Transverse colon (tissue), 4 donors: ENCODE results near the gene XRCC5. TPM values are rescaled to one million over a fixed set of nuclear protein-coding genes. Genes with fewer than 3 reads are reported as not detected.
A peak's percentile ranks its signal among the peaks of the same experiment; 100 is the strongest.

Source experiments
- DNase-seq: peaks from one replicate; pipeline ENCODE4 v3.0.0-alpha.2; 2019
- H3K27ac ChIP-seq, 4 donors: fragments of 200-600 bp; sonication (generic); 2 replicates each; pipeline ENCODE4 v1.5.1; 2016 to 2018; ENCODE audit warnings: inconsistent platforms in 4 of 4
- H3K27me3 ChIP-seq: fragments of 200-600 bp; sonication (generic); 2 replicates; pipeline ENCODE4 v1.5.1; 2017; ENCODE audit warnings: inconsistent platforms
- H3K36me3 ChIP-seq, 4 donors: fragments of 200-600 bp; sonication (generic); 2 replicates each; pipeline ENCODE4 v1.5.1; 2017 to 2019; ENCODE audit warnings: inconsistent platforms in 4 of 4
- H3K4me1 ChIP-seq, 4 donors: fragments of 200-600 bp; sonication (generic); 2 replicates each; pipeline ENCODE4 v1.5.1; 2017 to 2020; ENCODE audit warnings: inconsistent platforms in 4 of 4
- H3K4me3 ChIP-seq, 4 donors: fragments of 200-600 bp; sonication (generic); 1 replicate in 1 of 4; 2 replicates in 3 of 4; pipeline versions ENCODE4 v1.5.1 to v1.6.1; 2017 to 2019; ENCODE audit warnings: inconsistent platforms in 4 of 4
- H3K9me3 ChIP-seq, 2 donors: fragments of 200-600 bp; sonication (generic); 2 replicates each; pipeline ENCODE4 v1.5.1; 2017 to 2019; ENCODE audit warnings: inconsistent platforms in 2 of 2
- CTCF ChIP-seq, 5 experiments: fragments of 200-600 bp in 3 of 5; fragments of 450-650 bp in 2 of 5; sonication (generic) in 3 of 5; IDR thresholded peaks; 1 replicate in 2 of 5; 2 replicates in 3 of 5; pipeline ENCODE4 v1.5.1; 2016 to 2017; ENCODE audit warnings: antibody characterized with exemption in 5 of 5, inconsistent platforms in 3 of 5, mild to moderate bottlenecking in 2 of 5, moderate library complexity in 1 of 5
- EP300 ChIP-seq: sonication (generic); formaldehyde crosslinking; IDR thresholded peaks from one replicate; pipeline ENCODE4 v1.6.1; 2017; ENCODE audit warnings: antibody characterized with exemption, low read depth
- POLR2A ChIP-seq: fragments of 450-650 bp; IDR thresholded peaks from one replicate; pipeline ENCODE4 v1.6.1; 2016; ENCODE audit warnings: antibody characterized with exemption, mild to moderate bottlenecking, moderate library complexity
- POLR2AphosphoS5 ChIP-seq, 3 donors: sonication (generic); formaldehyde crosslinking; IDR thresholded peaks; one replicate each; pipeline ENCODE4 v1.6.1; 2016; ENCODE audit warnings: antibody characterized with exemption in 3 of 3
- WGBS, 2 donors: methylation state at CpG; one replicate each; pipeline ENCODE4 v1.1.5; 2018; ENCODE audit warnings: low coverage in 1 of 2; 5-methylcytosine and 5-hydroxymethylcytosine counted together
- in situ Hi-C, 4 donors: fragments of 200-750 bp; cut with MboI; loops; one replicate each; pipeline versions ENCODE4 v1.15.0 to v1.15.1; 2017; ENCODE audit warnings: low sequenced_read_pairs in 3 of 4, low pct_ligation_motif_present in 1 of 4, low pct_unique_long_range_greater_than_20kb in 1 of 4
- intact Hi-C: fragments of 100-400 bp; cut with DNase I; formaldehyde crosslinking; loops from one replicate; pipeline ENCODE4 v1.15.1; 2023; ENCODE audit warnings: low total_unique reads
- total RNA-seq, 4 donors: library from RNA; depleted of rRNA; stranded (reverse); fragments of >200 nt; gene quantifications; one replicate each; pipeline ENCODE4 v1.1.0, GENCODE V29; 2016

XRCC5 gene
- total RNA-seq, 4 donors from 2014 or later = 75.6 to 120 (median 101) TPM

GRCh38 chr2:216107320-216107719 is 1.8 kb upstream of the XRCC5 start:
- WGBS, 2 donors = 89 to 100% methylated on average over 3 to 8 of the region's 8 CpGs
- no peak for TF ChIP-seq EP300
- no peak for TF ChIP-seq POLR2A
- no peak for TF ChIP-seq CTCF (IDR thresholded peaks at IDR 0.05)
- TF ChIP-seq POLR2AphosphoS5 (IDR thresholded peaks at IDR 0.05) = no peak
- Histone ChIP-seq H3K27ac (peak overlapping the region in 1 of 4 donors; percentile 89), H3K27me3 (no peaks in the 10 kb centered on the region), H3K36me3 (peaks cover 0 to 11% (median 3%) of the 10 kb centered on the region in 4 donors), H3K9me3 (no peaks in the 10 kb centered on the region), H3K4me3 (no peak overlapping the region), H3K4me1 (peaks cover 8 to 26% (median 18%) of the 10 kb centered on the region in 4 donors)
- DNase-seq = no peak
- in situ Hi-C loops (loop anchor here in 2 of 4 donors (25.0 kb wide), 1 partner anchor 305 kb away; the partner anchor contains the start of gene SMARCAL1 (in 2 of the 2)), intact Hi-C loops (no loop called here)

- intact Hi-C loops = no loop called here
- in situ Hi-C loops = loop anchor here in 2 of 4 donors (25.0 kb wide), 1 partner anchor 305 kb away; the partner anchor contains the start of gene SMARCAL1 (in 2 of the 2)
- Histone ChIP-seq H3K36me3 (peaks cover 0 to 13% (median 3%) of the 10 kb centered on the region in 4 donors), H3K9me3 (no peaks in the 10 kb centered on the region), H3K27me3 (no peaks in the 10 kb centered on the region), H3K4me3 (no peak overlapping the region), H3K27ac (peak overlapping the region in 1 of 4 donors; percentile 89), H3K4me1 (peaks cover 8 to 27% (median 18%) of the 10 kb centered on the region in 4 donors)
- TF ChIP-seq POLR2AphosphoS5 (IDR thresholded peaks at IDR 0.05) = no peak
- TF ChIP-seq CTCF (IDR thresholded peaks at IDR 0.05) = no peak
- no peak for TF ChIP-seq EP300
- no peak for TF ChIP-seq POLR2A
- no peak for DNase-seq
- WGBS, 2 donors = 71 to 81% methylated on average over 9 to 13 of the region's 13 CpGs
Observed at GRCh38 chr2:216107760-216108159, 1.4 kb upstream of the XRCC5 start.

- intact Hi-C loops = no loop called here
- H3K27me3 ChIP-seq = no peaks in the 10 kb centered on the region
- H3K4me1 ChIP-seq = peaks cover 8 to 33% (median 18%) of the 10 kb centered on the region in 4 donors
- peaks cover 0 to 19% (median 3%) of the 10 kb centered on the region in 4 donors for H3K36me3 ChIP-seq
- TF ChIP-seq CTCF (IDR thresholded peaks at IDR 0.05) = no peak
- no peak for TF ChIP-seq POLR2A
- no peak for TF ChIP-seq POLR2AphosphoS5 (IDR thresholded peaks at IDR 0.05)
- no peak for TF ChIP-seq EP300
- DNase-seq = no peak
- peak overlapping the region in 3 of 4 donors; percentile 25 to 98 (median 83) for H3K4me3 ChIP-seq
- no peaks in the 10 kb centered on the region for H3K9me3 ChIP-seq
- 49 to 65% methylated on average over 3 to 6 of the region's 6 CpGs for WGBS, 2 donors
- in situ Hi-C loops = loop anchor here in 2 of 4 donors (25.0 kb wide), 1 partner anchor 304 kb away; the partner anchor contains the start of gene SMARCAL1 (in 2 of the 2)
- peak overlapping the region; percentile 89 to 97 (median 94) for H3K27ac ChIP-seq
Observed at GRCh38 chr2:216108310-216108966, 710 bp upstream of the XRCC5 start.

- in situ Hi-C loops = loop anchor here in 2 of 4 donors (25.0 kb wide), 1 partner anchor 302 kb away; the partner anchor contains the start of gene SMARCAL1 (in 2 of the 2)
- Histone ChIP-seq H3K27ac (peak overlapping the region; percentile 89 to 97 (median 94)), H3K36me3 (peaks cover 0 to 24% (median 3%) of the 10 kb centered on the region in 4 donors), H3K9me3 (no peaks in the 10 kb centered on the region), H3K4me3 (peak overlapping the region; percentile 75 to 98 (median 86)), H3K27me3 (no peaks in the 10 kb centered on the region), H3K4me1 (peaks cover 8 to 44% (median 24%) of the 10 kb centered on the region in 4 donors)
- no peak for DNase-seq
- intact Hi-C loops = no loop called here
- peak; percentile 23 to 52 (median 35) for TF ChIP-seq CTCF (IDR thresholded peaks at IDR 0.05)
- TF ChIP-seq POLR2A = no peak
- WGBS, 2 donors = 1 to 5% methylated on average over 8 to 10 of the region's 10 CpGs
Observed at GRCh38 chr2:216109962-216110614, 940 bp downstream of the XRCC5 start.
